Psoas muscle (tissue), 8 donors: ENCODE data around the gene COL5A1. TPM values are rescaled to one million over a fixed set of nuclear protein-coding genes. Genes with fewer than 3 reads are reported as not detected.
A peak's percentile ranks its signal among the peaks of the same experiment; 100 is the strongest.
"Not testable (repeated sequence)": the region's sequence is repeated elsewhere in the genome, so short reads cannot be mapped to it uniquely, and the experiment has no call there.

ENCODE experiments used
- ATAC-seq, 4 donors: fragments of 200-7000 bp; cut with Tn5 transposase; one replicate each; pipeline ENCODE4 v1.9.1; 2020; ENCODE audit warnings: moderate library complexity in 3 of 4, mild to moderate bottlenecking in 2 of 4
- DNase-seq, 2 donors: peaks; one replicate each; pipeline ENCODE4 v3.0.0-alpha.2; 2020
- H3K27ac ChIP-seq: fragments of 200-600 bp; one replicate; pipeline ENCODE4 v1.8.0; 2022
- H3K27me3 ChIP-seq, 3 donors: fragments of 200-600 bp in 1 of 3; one replicate each; pipeline versions ENCODE4 v1.6.1 to v1.8.0; 2013 to 2022; ENCODE audit warnings: low read length in 2 of 3, mild to moderate bottlenecking in 2 of 3, moderate library complexity in 1 of 3; ENCODE audit not compliant: insufficient read depth in 3 of 3
- H3K36me3 ChIP-seq, 2 donors: fragments of 200-600 bp in 1 of 2; one replicate each; pipeline versions ENCODE4 v1.6.1 to v1.8.0; 2013 to 2022; ENCODE audit warnings: low read depth in 1 of 2, mild to moderate bottlenecking in 1 of 2, moderate library complexity in 1 of 2; ENCODE audit not compliant: insufficient read depth in 1 of 2
- H3K4me1 ChIP-seq: fragments of 200-600 bp; one replicate; pipeline ENCODE4 v1.8.0; 2022
- H3K4me3 ChIP-seq: fragments of 200-600 bp; one replicate; pipeline ENCODE4 v1.8.0; 2022; ENCODE audit warnings: mild to moderate bottlenecking
- H3K9me3 ChIP-seq: fragments of 200-600 bp; one replicate; pipeline ENCODE4 v1.8.0; 2022
- CTCF ChIP-seq: fragments of 200-600 bp; IDR thresholded peaks from one replicate; pipeline ENCODE4 v1.8.0; 2022; ENCODE audit warnings: antibody characterized with exemption
- WGBS, 3 donors: extraction: QIAGEN DNeasy Blood & Tissue Kit; methylation state at CpG; one replicate each; pipeline versions ENCODE4 v1.1.6 to v1.1.7; 2013; 5-methylcytosine and 5-hydroxymethylcytosine counted together
- intact Hi-C, 2 donors: fragments of 100-400 bp; cut with DNase I; formaldehyde crosslinking; loops; one replicate each; pipeline versions ENCODE4 v1.11.0 to v1.14.2; 2022
- polyA plus RNA-seq, 3 donors: library from polyadenylated mRNA; stranded (reverse); fragments of 200-250 nt; gene quantifications; one replicate each; pipeline ENCODE4 v1.2.3, GENCODE V29; 2013
- total RNA-seq, 4 donors: library from RNA; stranded (reverse); fragmentation: NEBNext Ultra II Directional in 2 of 4; extraction: Animal tissue kit (Norgen Biotek cat#: 25700) in 2 of 4; gene quantifications; one replicate each; pipeline versions ENCODE4 v1.2.1 to v1.2.4, GENCODE V29; 2021 to 2023
- donor health status: healthy with polysubstance abuse.
- donor health status: DM: no; HTN: no; CAD: no; lungs with moderate emphysema.
- donor health status: Bipolar disorder and iron deficiency.
- donor health status: healthy.
- donor health status: DM: yes; HTN: yes; CAD: no.
- donor health status: DM: no; HTN: no; CAD: no.
- donor health status: DM: no; HTN: no; CAD: no.
- donor health status: DM: yes; HTN: yes; CAD: no.

The COL5A1 gene
- total and polyA plus RNA-seq, 7 donors, result 1.7 to 11.3 (median 3.4) TPM

- no peak for TF ChIP-seq CTCF
- ATAC-seq (peak in 2 of 4 donors; percentile 36 to 39), DNase-seq (peak; percentile 75 to 77)
- intact Hi-C loops, result loop anchor here in 1 of 2 donors (10.0 kb wide), 1 partner anchor 188 kb away; no protein-coding TSS in a partner anchor
- H3K36me3 ChIP-seq, result no peaks in the 10 kb centered on the region
- H3K9me3 ChIP-seq, result no peaks in the 10 kb centered on the region
- H3K4me3 ChIP-seq, result peak overlapping the region; percentile 64
- peaks cover 0 to 75% (median 15%) of the 10 kb centered on the region in 3 donors for H3K27me3 ChIP-seq
- peak overlapping the region; percentile 25 for H3K27ac ChIP-seq
- H3K4me1 ChIP-seq, result no peaks in the 10 kb centered on the region
- 2 to 4% (median 3%) methylated on average over 19 to 37 of the region's 37 CpGs for WGBS, 3 donors
Observed at GRCh38 chr9:134642385-134643181, 980 bp downstream of the COL5A1 start.

DNA sequence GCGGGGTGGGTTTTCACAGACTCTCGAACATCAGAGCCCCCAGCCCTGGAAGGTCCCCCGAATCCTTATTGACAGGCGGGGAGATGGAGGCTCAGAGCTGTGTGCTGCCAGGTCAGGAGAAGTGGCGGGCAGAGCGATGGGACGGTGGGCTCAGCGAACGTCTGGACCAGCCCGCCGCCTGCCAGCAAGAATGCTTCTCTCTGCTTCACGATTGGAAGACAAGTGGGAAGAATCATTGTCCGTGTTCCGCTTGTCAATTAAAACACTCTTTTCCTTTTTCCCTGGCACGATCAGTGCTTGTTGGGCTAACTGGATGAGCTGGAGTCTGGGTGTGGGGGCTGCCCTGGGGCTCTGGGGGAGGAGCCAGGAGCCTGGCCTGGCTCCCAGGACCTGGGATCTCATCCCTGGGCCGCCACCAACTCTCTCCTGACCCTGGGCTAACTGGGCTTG is 1.6 kb downstream of the COL5A1 start:
- Histone ChIP-seq H3K4me3 (peak overlapping the region; percentile 64), H3K9me3 (no peaks in the 10 kb centered on the region), H3K4me1 (no peaks in the 10 kb centered on the region), H3K36me3 (no peaks in the 10 kb centered on the region), H3K27ac (peak overlapping the region; percentile 16), H3K27me3 (peaks cover 0 to 80% (median 15%) of the 10 kb centered on the region in 3 donors)
- intact Hi-C loops, result loop anchor here in 1 of 2 donors (10.0 kb wide), 1 partner anchor 188 kb away; no protein-coding TSS in a partner anchor
- DNase-seq, result peak in 1 of 2 donors; percentile 41
- no peak for ATAC-seq
- no peak for TF ChIP-seq CTCF
- 16 to 32% (median 16%) methylated on average over 12 to 16 of the region's 16 CpGs for WGBS, 3 donors

GRCh38 chr9:134644401-134644724 is 2.8 kb downstream of the COL5A1 start:
- H3K27ac ChIP-seq, H3K36me3 ChIP-seq, H3K4me1 ChIP-seq, H3K9me3 ChIP-seq, ATAC-seq: not testable (repeated sequence)
- peak in 1 of 2 donors; percentile 26 for DNase-seq
- intact Hi-C loops, result loop anchor here in 1 of 2 donors (10.0 kb wide), 1 partner anchor 190 kb away; no protein-coding TSS in a partner anchor
- H3K4me3 ChIP-seq, result peak overlapping the region; percentile 45
- H3K27me3 ChIP-seq, result peaks cover 0 to 76% (median 15%) of the 10 kb centered on the region in 3 donors
- WGBS, 3 donors, result 5 to 28% (median 15%) methylated on average over 1 to 10 of the region's 14 CpGs

GRCh38 chr9:134644725-134645606 is 3.4 kb downstream of the COL5A1 start:
- Histone ChIP-seq H3K27me3 (peaks cover 0 to 70% (median 15%) of the 10 kb centered on the region in 3 donors), H3K9me3 (no peaks in the 10 kb centered on the region), H3K4me3 (peak overlapping the region; percentile 45), H3K36me3 (no peaks in the 10 kb centered on the region), H3K27ac (no peak overlapping the region), H3K4me1 (no peaks in the 10 kb centered on the region)
- intact Hi-C loops, result loop anchor here in 1 of 2 donors (10.0 kb wide), 1 partner anchor 190 kb away; no protein-coding TSS in a partner anchor
- ATAC-seq, result peak; percentile 58 to 65 (median 62)
- no peak for TF ChIP-seq CTCF
- DNase-seq, result peak; percentile 77 to 86
- 13 to 21% (median 15%) methylated on average over 22 of the region's 22 CpGs for WGBS, 3 donors
